K562 (cell line): ENCODE measurements around the gene MTERF2. TPM values are rescaled to one million over a fixed set of nuclear protein-coding genes. Genes with fewer than 3 reads are reported as not detected.
A peak's percentile ranks its signal among the peaks of the same experiment; 100 is the strongest.
"Not testable (repeated sequence)": the region's sequence is repeated elsewhere in the genome, so short reads cannot be mapped to it uniquely, and the experiment has no call there.

ENCODE experiments used
- ATAC-seq: fragments of 200-7000 bp; cut with Tn5 transposase; 3 replicates; pipeline ENCODE4 v1.9.1; 2020; ENCODE audit warnings: moderate library complexity
- BruUV-seq: library from RNA; stranded (reverse); fragments of 400-500 nt; replicated peaks from 2 replicates; lab custom pipeline; 2021; lab: Mats Ljungman, UMichigan
- CTCF ChIA-PET: fragments of 300-600 bp; formaldehyde crosslinking; extraction: SDS; loops from one replicate; lab custom pipeline; 2021; ENCODE audit warnings: low intra/inter-chr PET ratio; lab: Yijun Ruan, JAX
- POLR2A ChIA-PET: fragments of 300-600, 350-650 bp; sonication (Branson Sonifier 250); formaldehyde crosslinking; extraction: SDS; loops from one replicate; lab custom pipeline; 2021; ENCODE audit warnings: antibody characterized with exemption, inconsistent platforms; lab: Yijun Ruan, JAX
- DNase-seq, 4 experiments: peaks; one replicate each; pipeline versions ENCODE4 v3.0.0 to v3.0.0-alpha.2; 2011 to 2018; ENCODE audit warnings: low spot score in 3 of 4, mixed read lengths in 3 of 4; ENCODE audit errors: extremely low read depth in 1 of 4
- FAIRE-seq: peaks from 2 replicates; lab custom pipeline; 2011; peaks lifted over from hg19 to GRCh38; lab: Jason Lieb, UNC
- H2AFZ ChIP-seq: 2 replicates; pipeline ENCODE4 v1.6.0; 2011; ENCODE audit warnings: low read depth, low read length, control low read depth, inconsistent platforms
- H3K27ac ChIP-seq: fragments of 200-600 bp; 3 replicates; pipeline ENCODE4 v1.8.0; 2011; ENCODE audit warnings: low read depth, mild to moderate bottlenecking, control low read depth, inconsistent platforms, low read length, moderate library complexity, mixed read lengths; ENCODE audit errors: extremely low read depth
- H3K27me3 ChIP-seq, 2 experiments: fragments of 300-600 bp in 1 of 2; 2 replicates in 1 of 2; 3 replicates in 1 of 2; pipeline versions ENCODE4 v1.6.0 to v1.8.0; 2011; ENCODE audit warnings: inconsistent platforms in 2 of 2, low read length in 2 of 2, mild to moderate bottlenecking in 1 of 2, mixed read lengths in 1 of 2, moderate library complexity in 1 of 2; ENCODE audit not compliant: control insufficient read depth in 2 of 2, insufficient read depth in 2 of 2
- H3K36me3 ChIP-seq: fragments of 300-600 bp; 3 replicates; pipeline ENCODE4 v1.8.0; 2011; ENCODE audit warnings: mild to moderate bottlenecking, low read length, inconsistent platforms; ENCODE audit not compliant: control insufficient read depth, insufficient read depth
- H3K4me1 ChIP-seq, 2 experiments: fragments of 200-600 bp in 1 of 2; replicated peaks in 1 of 2; 2 replicates in 1 of 2; 3 replicates in 1 of 2; pipeline versions ENCODE4 v1.5.1 to v1.8.0; 2011; ENCODE audit warnings: inconsistent platforms in 2 of 2, low read length in 2 of 2, mild to moderate bottlenecking in 1 of 2, mixed read lengths in 1 of 2, moderate library complexity in 1 of 2; ENCODE audit not compliant: control insufficient read depth in 2 of 2, insufficient read depth in 2 of 2
- H3K4me2 ChIP-seq: 2 replicates; pipeline ENCODE4 v1.6.1; 2011; ENCODE audit warnings: low read length, control low read depth, inconsistent platforms, mixed read lengths; ENCODE audit not compliant: insufficient read depth
- H3K4me3 ChIP-seq: fragments of 200-600 bp; sonication (generic), shearing (Covaris generic); 2 replicates; pipeline ENCODE4 v1.5.1; 2016; ENCODE audit warnings: control low read depth, inconsistent platforms
- H3K79me2 ChIP-seq: fragments of 200-600 bp; 3 replicates; pipeline ENCODE4 v1.8.0; 2011; ENCODE audit warnings: low read length, inconsistent platforms; ENCODE audit not compliant: control insufficient read depth, insufficient read depth
- H3K9ac ChIP-seq, 2 experiments: 2 replicates each; pipeline versions ENCODE4 v1.6.0 to v1.6.1; 2011; ENCODE audit warnings: low read depth in 2 of 2, low read length in 2 of 2, control low read depth in 1 of 2, inconsistent platforms in 1 of 2, mild to moderate bottlenecking in 1 of 2, mixed read lengths in 1 of 2; ENCODE audit not compliant: insufficient read depth in 1 of 2
- H3K9me1 ChIP-seq: one replicate; pipeline ENCODE4 v1.6.0; 2011; ENCODE audit warnings: inconsistent platforms, mild to moderate bottlenecking, low read length, moderate library complexity; ENCODE audit not compliant: control insufficient read depth, insufficient read depth
- H3K9me3 ChIP-seq: replicated peaks from 2 replicates; pipeline ENCODE4 v1.5.1; 2011; ENCODE audit warnings: low read depth, low read length, inconsistent platforms; ENCODE audit not compliant: control insufficient read depth, insufficient read depth
- H4K20me1 ChIP-seq: replicated peaks from 2 replicates; pipeline ENCODE4 v1.6.1; 2011; ENCODE audit warnings: low read length, inconsistent platforms, mixed read lengths; ENCODE audit not compliant: control insufficient read depth, insufficient read depth
- ADNP ChIP-seq: fragments of 200-800 bp; sonication (Bioruptor generic); IDR thresholded peaks from 2 replicates; pipeline ENCODE4 v1.6.1; 2016; ENCODE audit warnings: missing genetic modification characterization, missing compliant biosample characterization
- FOXA3 ChIP-seq, 2 experiments: fragments of 450-650 bp in 1 of 2; sonication (generic) in 1 of 2; formaldehyde crosslinking; IDR thresholded peaks in 1 of 2; conservative IDR thresholded peaks in 1 of 2; 2 replicates each; pipeline versions ENCODE4 v1.4.0 to v1.8.0; 2020 to 2022; ENCODE audit warnings: mild to moderate bottlenecking in 2 of 2, missing genetic modification reagents in 1 of 2
- GATAD2A ChIP-seq: fragments of 450-650 bp; IDR thresholded peaks from 2 replicates; pipeline ENCODE4 v1.6.1; 2017
- HDAC2 ChIP-seq: fragments of 450-650 bp; IDR thresholded peaks from 2 replicates; pipeline ENCODE4 v1.6.1; 2016; ENCODE audit warnings: mild to moderate bottlenecking
- HMG20A ChIP-seq: fragments of 450-650 bp; formaldehyde crosslinking; conservative IDR thresholded peaks from 2 replicates; pipeline ENCODE4 v1.4.0; 2020; ENCODE audit warnings: mild to moderate bottlenecking, mixed read lengths
- HNRNPK ChIP-seq: fragments of 200-400 bp; formaldehyde crosslinking; IDR thresholded peaks from one replicate; pipeline ENCODE4 v1.6.1; 2018; ENCODE audit warnings: mild to moderate bottlenecking, low read depth, low read length; ENCODE audit not compliant: poor library complexity, severe bottlenecking
- KDM1A ChIP-seq, 2 experiments: fragments of 450-650 bp; IDR thresholded peaks; 2 replicates each; pipeline ENCODE4 v1.6.1; 2016; ENCODE audit warnings: mild to moderate bottlenecking in 2 of 2
- KDM4B ChIP-seq, 2 experiments: fragments of 450-650 bp in 1 of 2; sonication (generic) in 1 of 2; IDR thresholded peaks; 2 replicates each; pipeline ENCODE4 v1.6.1; 2016 to 2017; ENCODE audit warnings: borderline replicate concordance in 2 of 2, antibody characterized with exemption in 1 of 2, low read depth in 1 of 2, mild to moderate bottlenecking in 1 of 2
- MCM3 ChIP-seq: fragments of 450-650 bp; IDR thresholded peaks from 2 replicates; pipeline ENCODE4 v1.6.1; 2016
- MLX ChIP-seq, 2 experiments: fragments of 450-650 bp in 1 of 2; sonication (generic) in 1 of 2; formaldehyde crosslinking; conservative IDR thresholded peaks; 2 replicates each; pipeline versions ENCODE4 v1.4.0 to v1.8.1; 2020 to 2022; ENCODE audit warnings: mild to moderate bottlenecking in 1 of 2, missing genetic modification reagents in 1 of 2
- NCOA4 ChIP-seq: fragments of 450-650 bp; IDR thresholded peaks from 2 replicates; pipeline ENCODE4 v1.6.1; 2018; ENCODE audit warnings: mild to moderate bottlenecking; ENCODE audit not compliant: partially characterized antibody
- PRPF4 ChIP-seq: fragments of 200-400 bp; formaldehyde crosslinking; IDR thresholded peaks from one replicate; pipeline ENCODE4 v1.6.1; 2017; ENCODE audit warnings: low read length, low read depth, mild to moderate bottlenecking; ENCODE audit not compliant: insufficient read depth, poor library complexity, severe bottlenecking
- VEZF1 ChIP-seq: fragments of 200-800 bp; sonication (Bioruptor generic); IDR thresholded peaks from 2 replicates; pipeline ENCODE4 v1.6.1; 2017; ENCODE audit warnings: missing genetic modification characterization, missing compliant biosample characterization
- ZFP36 ChIP-seq: fragments of 150-350 bp; IDR thresholded peaks from 2 replicates; pipeline ENCODE4 v1.6.1; 2018; ENCODE audit warnings: low read length, low read depth; ENCODE audit not compliant: partially characterized antibody
- ZNF431 ChIP-seq: sonication (generic); formaldehyde crosslinking; IDR thresholded peaks from 2 replicates; pipeline ENCODE4 v1.8.0; 2022; ENCODE audit warnings: mild to moderate bottlenecking, missing genetic modification reagents
- WGBS: fragments of 100-300 bp; shearing (Covaris generic); methylation state at CpG from one replicate; pipeline ENCODE4 v1.1.6; 2016; ENCODE audit warnings: low coverage, mixed read lengths; ENCODE audit not compliant: insufficient coverage; ENCODE audit errors: missing lambda C conversion rate; 5-methylcytosine and 5-hydroxymethylcytosine counted together
- in situ Hi-C: fragments of 300-500 bp; cut with MboI; formaldehyde crosslinking; loops from 4 replicates; pipeline ENCODE4 v1.15.0; 2018; ENCODE audit warnings: inconsistent platforms, mixed read lengths
- intact Hi-C: fragments of 100-400 bp; cut with micrococcal nuclease; formaldehyde crosslinking; loops from 2 replicates; pipeline ENCODE4 v1.14.2; 2022
- polyA plus RNA-seq, 8 experiments: library from polyadenylated mRNA; depleted of rRNA in 4 of 8; stranded (reverse) in 5 of 8; unstranded in 3 of 8; fragments of >200 nt; fragmentation: Nextera tagmentation in 2 of 8; fragmentation: Illumina TruSeq in 1 of 8; extraction: Ambion mirVana in 2 of 8; extraction: Trizol in 1 of 8; gene quantifications; 2 replicates each; pipeline versions ENCODE4 v1.2.1 to v1.2.3, GENCODE V29; 2011 to 2014; ENCODE audit warnings: inconsistent platforms in 1 of 8, missing spikeins in 1 of 8
- total RNA-seq, 7 experiments: library from RNA; depleted of rRNA in 6 of 7; stranded (reverse); fragments of >200 nt in 6 of 7; fragmentation: Illumina TruSeq in 2 of 7; extraction: Trizol in 2 of 7; gene quantifications; 2 replicates each; pipeline versions ENCODE4 v1.2.1 to v1.2.3, GENCODE V29; 2011 to 2021; ENCODE audit warnings: low replicate concordance in 1 of 7

The MTERF2 gene
- total and polyA plus RNA-seq, 9 of the 15 experiments (the other 6 are each of a cell fraction or from before 2014, with no cell fraction given) = 10.0 to 63.2 (median 33.2) TPM

- DNase-seq, H4K20me1 ChIP-seq, CTCF ChIA-PET, H3K79me2 ChIP-seq, H3K4me1 ChIP-seq, H3K27me3 ChIP-seq, H3K9me3 ChIP-seq, H3K9ac ChIP-seq, H3K4me2 ChIP-seq, H2AFZ ChIP-seq, BruUV-seq, FAIRE-seq, in situ Hi-C loops, intact Hi-C loops, H3K27ac ChIP-seq, ATAC-seq, H3K4me3 ChIP-seq, H3K9me1 ChIP-seq: not testable (repeated sequence)
- 68% methylated on average over 4 of the region's 4 CpGs for WGBS
- TF ChIP-seq ZNF431 (CRISPR knock-in tag) = peak; percentile 98
- TF ChIP-seq ZFP36 = peak; percentile 36
- POLR2A ChIA-PET = interaction anchor here (1.5 kb wide), 1 partner anchor 16 kb away, joined by 3 read pairs; the partner anchor contains the start of gene MTERF2
- H3K36me3 ChIP-seq = peaks cover 26% of the 10 kb centered on the region; the same call in 2 of the 3 replicates
Measured at GRCh38 chr12:107002665-107003064, 15.7 kb upstream of the MTERF2 start.

GRCh38 chr12:106999446-106999845 lies 12.5 kb upstream of the MTERF2 start:
- no peak overlapping the region for H3K4me2 ChIP-seq
- no peak overlapping the region for H3K27ac ChIP-seq
- POLR2A ChIA-PET = no interaction called here
- in situ Hi-C loops = no loop called here
- CTCF ChIA-PET = no interaction called here
- H3K4me3 ChIP-seq = no peak overlapping the region
- no peak overlapping the region for H2AFZ ChIP-seq
- 83% methylated on average over 6 of the region's 6 CpGs for WGBS
- H3K27me3 ChIP-seq = no peaks in the 10 kb centered on the region
- intact Hi-C loops = no loop called here
- H3K4me1 ChIP-seq = no peaks in the 10 kb centered on the region
- H3K79me2 ChIP-seq = no peaks in the 10 kb centered on the region
- ATAC-seq (no peak), DNase-seq (no peak), FAIRE-seq (peak; percentile 35)
- H4K20me1 ChIP-seq = no peaks in the 10 kb centered on the region
- no peaks in the 10 kb centered on the region for H3K9me3 ChIP-seq
- no TSS peak for BruUV-seq
- H3K36me3 ChIP-seq = peaks cover 40% of the 10 kb centered on the region; the same call in 2 of the 3 replicates
- H3K9me1 ChIP-seq = no peaks in the 10 kb centered on the region
- H3K9ac ChIP-seq = no peak overlapping the region
- TF ChIP-seq NCOA4 (no peak), KDM1A (IDR thresholded peaks at IDR 0.05) (no peak), FOXA3 (CRISPR knock-in tag; conservative IDR thresholded peaks at IDR 0.05 in 1 of 2, IDR thresholded peaks at IDR 0.05 in 1 of 2) (no peak), KDM4B (IDR thresholded peaks at IDR 0.05; ENCODE audit: borderline replicate concordance in 2 of 2, low read depth in 1 of 2) (no peak), VEZF1 (CRISPR knock-in tag) (no peak), MCM3 (no peak), HMG20A (CRISPR knock-in tag) (no peak), HDAC2 (no peak), MLX (CRISPR knock-in tag; conservative IDR thresholded peaks at IDR 0.05) (no peak), PRPF4 (no peak), HNRNPK (no peak), ADNP (no peak), GATAD2A (no peak)
